ENCODE data around the gene SLC1A7.

- TF ChIP-seq CTCF (IDR thresholded peaks at IDR 0.05 in 2 of 3, conservative IDR thresholded peaks at IDR 0.05 in 1 of 3; ENCODE audit: borderline replicate concordance in 1 of 3, insufficient read depth in 1 of 3, low read depth in 2 of 3, low read length in 2 of 3): no peak
- TF ChIP-seq EGR1 (IDR thresholded peaks at IDR 0.05; ENCODE audit: low read depth): no peak
- TF ChIP-seq EZH2 (IDR thresholded peaks at IDR 0.05): no peak
- no peak for TF ChIP-seq ZBTB33 (IDR thresholded peaks at IDR 0.05; ENCODE audit: extremely low read depth, insufficient replicate concordance, low read length)
- TF ChIP-seq REST (IDR thresholded peaks at IDR 0.05; ENCODE audit: low read depth): no peak
- no peak for TF ChIP-seq MAX (IDR thresholded peaks at IDR 0.05)
- no peak for TF ChIP-seq POLR2A (IDR thresholded peaks at IDR 0.05; ENCODE audit: borderline replicate concordance, extremely low read depth, insufficient read depth, insufficient read length)
- TF ChIP-seq ATF3 (IDR thresholded peaks at IDR 0.05): no peak
- TF ChIP-seq POLR2AphosphoS5 (IDR thresholded peaks at IDR 0.05; ENCODE audit: low read depth, low read length): no peak
- no peak for TF ChIP-seq TCF7L2 (IDR thresholded peaks at IDR 0.05; ENCODE audit: borderline replicate concordance, extremely low read depth, insufficient read depth, insufficient read length)
- no peak for TF ChIP-seq EZH2phosphoT487 (IDR thresholded peaks at IDR 0.05; ENCODE audit: borderline replicate concordance)
- TF ChIP-seq CEBPB (IDR thresholded peaks at IDR 0.05; ENCODE audit: low read depth): no peak
- no peak for TF ChIP-seq SRF (IDR thresholded peaks at IDR 0.05; ENCODE audit: low read depth)
These were observed 18.5 kb upstream of the SLC1A7 start for GRCh38 chr1:53160924-53161378.

Measured in HCT116 (cell line).